ENCODE data around the gene MEF2A.

Gene MEF2A

DNA sequence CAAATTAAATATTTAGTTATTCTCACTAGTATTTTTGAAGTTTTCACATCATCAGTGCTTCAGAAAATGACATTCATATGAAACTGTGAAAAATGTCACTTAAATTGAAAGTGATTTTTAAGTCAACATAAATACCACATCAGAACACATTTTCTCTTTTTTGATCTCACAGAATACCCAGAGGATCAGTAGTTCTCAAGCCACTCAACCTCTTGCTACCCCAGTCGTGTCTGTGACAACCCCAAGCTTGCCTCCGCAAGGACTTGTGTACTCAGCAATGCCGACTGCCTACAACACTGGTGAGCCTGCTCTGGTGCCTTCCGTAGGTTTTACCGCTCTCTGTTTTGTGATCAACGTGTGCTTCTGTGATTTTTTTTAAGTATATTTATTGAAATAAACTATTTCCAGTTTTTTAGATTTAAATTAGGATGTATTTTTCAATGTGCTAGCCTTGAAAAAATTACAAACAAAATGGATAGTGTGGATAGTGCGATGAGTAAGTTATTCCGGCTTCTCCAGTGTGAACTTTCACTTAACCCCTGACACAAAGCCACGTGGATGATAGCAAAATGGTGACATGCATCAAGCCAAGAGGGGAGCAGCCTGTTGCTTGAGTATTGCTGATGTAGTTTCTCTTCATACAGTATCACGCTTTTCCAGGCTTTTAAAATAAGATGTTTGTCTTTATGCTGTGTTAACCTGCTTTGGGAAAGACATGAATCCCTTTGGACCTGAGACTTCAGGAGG lies 140.9 kb downstream of the MEF2A start:
- CTCF ChIA-PET = interaction anchor here (0.7 to 2.9 kb wide), 3 partner anchors 18 to 420 kb away, joined by 3 to 10 read pairs (median 5); no protein-coding TSS in a partner anchor
- TF ChIP-seq ZNF433 (tag by site-specific recombination; IDR thresholded peaks at IDR 0.05; ENCODE audit: low read depth) (no peak), ZNF292 (tag by site-specific recombination; IDR thresholded peaks at IDR 0.05; ENCODE audit: borderline replicate concordance, low read depth) (no peak), SCRT2 (tag by site-specific recombination; IDR thresholded peaks at IDR 0.05) (0 out of 2 replicates have a peak, but pooled peaks have one; percentile 7)
- H3K27ac ChIP-seq (ENCODE audit: extremely low read depth, low read depth, low read length) = no peak overlapping the region

GRCh38 chr15:99707473-99708270 lies 141.9 kb downstream of the MEF2A start:
- H3K36me3 ChIP-seq (ENCODE audit: control insufficient read depth in 2 of 2, insufficient read depth in 1 of 2, low read length in 2 of 2) = peaks cover 4 to 25% of the 10 kb centered on the region in 2 experiments
- TF ChIP-seq ZNF248 (tag by site-specific recombination; IDR thresholded peaks at IDR 0.05) = no peak
- no peak for TF ChIP-seq ZNF558 (tag by site-specific recombination; IDR thresholded peaks at IDR 0.05)
- TF ChIP-seq ZNF645 (tag by site-specific recombination; IDR thresholded peaks at IDR 0.05) = no peak
- no peak for TF ChIP-seq ZNF211 (tag by site-specific recombination; IDR thresholded peaks at IDR 0.05; ENCODE audit: low read depth)
- TF ChIP-seq ZBTB49 (tag by site-specific recombination; IDR thresholded peaks at IDR 0.05; ENCODE audit: low read depth) = no peak
- TF ChIP-seq ZNF707 (tag by site-specific recombination; IDR thresholded peaks at IDR 0.05) = no peak
- no peak for TF ChIP-seq ZNF16 (tag by site-specific recombination; IDR thresholded peaks at IDR 0.05; ENCODE audit: low read depth)
- no peak for TF ChIP-seq SP3 (tag by site-specific recombination; IDR thresholded peaks at IDR 0.05)
- TF ChIP-seq ZNF561 (tag by site-specific recombination; IDR thresholded peaks at IDR 0.05; ENCODE audit: borderline replicate concordance) = no peak
- no peak for TF ChIP-seq GLIS1 (tag by site-specific recombination; IDR thresholded peaks at IDR 0.05)
- CTCF ChIA-PET = interaction anchor here (0.6 to 2.9 kb wide), 10 partner anchors 18 to 480 kb away, joined by 3 to 10 read pairs (median 4); no protein-coding TSS in a partner anchor
- no peak overlapping the region for H3K4me3 ChIP-seq (ENCODE audit: low read depth, low read length)
- no peaks in the 10 kb centered on the region for H3K9me3 ChIP-seq (ENCODE audit: control insufficient read depth, insufficient read depth, low read depth, low read length)
- no peak overlapping the region for H3K27ac ChIP-seq (ENCODE audit: extremely low read depth, low read depth, low read length)
- POLR2A ChIA-PET = interaction anchor here (0.6 kb wide), 1 partner anchor 295 kb away, joined by 3 read pairs; no protein-coding TSS in a partner anchor
- peaks cover 7% of the 10 kb centered on the region; the same call in 1 of the 2 replicates for H3K4me1 ChIP-seq (ENCODE audit: control insufficient read depth, insufficient read depth, low read length)

More for the DNA sequence above, 140.9 kb downstream of the MEF2A start:
- POLR2A ChIA-PET = interaction anchor here (1.0 kb wide), 1 partner anchor 27 kb away, joined by 3 read pairs; the partner anchor contains the start of gene LYSMD4
- H3K4me1 ChIP-seq (ENCODE audit: control insufficient read depth, insufficient read depth, low read length) = peaks cover 7% of the 10 kb centered on the region; the same call in 1 of the 2 replicates
- no peak overlapping the region for H3K4me3 ChIP-seq (ENCODE audit: low read depth, low read length)
- H3K9me3 ChIP-seq (ENCODE audit: control insufficient read depth, insufficient read depth, low read depth, low read length) = no peaks in the 10 kb centered on the region
- H3K36me3 ChIP-seq (ENCODE audit: control insufficient read depth in 2 of 2, insufficient read depth in 1 of 2, low read length in 2 of 2) = peaks cover 4 to 15% of the 10 kb centered on the region in 2 experiments

GRCh38 chr15:99708563-99708962 lies 142.8 kb downstream of the MEF2A start:
- Histone ChIP-seq H3K36me3 (ENCODE audit: control insufficient read depth in 2 of 2, insufficient read depth in 1 of 2, low read length in 2 of 2) (peaks cover 10 to 30% of the 10 kb centered on the region in 2 experiments), H3K27ac (ENCODE audit: extremely low read depth, low read depth, low read length) (no peak overlapping the region), H3K4me1 (ENCODE audit: control insufficient read depth, insufficient read depth, low read length) (0 out of 2 replicates have a peak, but pooled peaks cover 5% of the 10 kb centered on the region), H3K4me3 (ENCODE audit: low read depth, low read length) (no peak overlapping the region), H3K9me3 (ENCODE audit: control insufficient read depth, insufficient read depth, low read depth, low read length) (no peaks in the 10 kb centered on the region)
- POLR2A ChIA-PET = interaction anchor here (0.6 kb wide), 1 partner anchor 296 kb away, joined by 3 read pairs; no protein-coding TSS in a partner anchor
- TF ChIP-seq ZSCAN30 (tag by site-specific recombination; IDR thresholded peaks at IDR 0.05) (no peak), ZSCAN18 (tag by site-specific recombination; IDR thresholded peaks at IDR 0.05) (no peak), EGR2 (tag by site-specific recombination; IDR thresholded peaks at IDR 0.05; ENCODE audit: low read depth) (peak; percentile 46; the same call in 1 of the 2 replicates), ZFHX2 (tag by site-specific recombination; conservative IDR thresholded peaks at IDR 0.05) (peak; percentile 59), KLF1 (tag by site-specific recombination; IDR thresholded peaks at IDR 0.05) (peak; percentile 61)
- CTCF ChIA-PET = interaction anchor here (0.7 to 2.9 kb wide), 7 partner anchors 21 to 481 kb away, joined by 3 to 10 read pairs (median 4); no protein-coding TSS in a partner anchor

All from HEK293 (cell line).